Ovary (tissue), 9 donors: ENCODE results near the gene KRTAP5-1. TPM values are rescaled to one million over a fixed set of nuclear protein-coding genes. Genes with fewer than 3 reads are reported as not detected.

Source experiments
- DNase-seq, 5 donors: peaks; one replicate each; pipeline ENCODE4 v3.0.0-alpha.2; 2019 to 2020
- H3K27ac ChIP-seq, 2 donors: fragments of 200-600 bp; one replicate each; pipeline versions ENCODE4 v1.5.1 to v1.8.0; 2019 to 2022
- H3K27me3 ChIP-seq: fragments of 200-600 bp; one replicate; pipeline ENCODE4 v1.8.0; 2022
- H3K36me3 ChIP-seq: fragments of 200-600 bp; sonication (generic); one replicate; pipeline ENCODE4 v1.5.1; 2019
- H3K4me1 ChIP-seq: one replicate; pipeline ENCODE4 v1.8.1; 2013; ENCODE audit warnings: mild to moderate bottlenecking, moderate library complexity; ENCODE audit not compliant: insufficient read depth
- H3K4me3 ChIP-seq: fragments of 200-600 bp; sonication (generic); one replicate; pipeline ENCODE4 v1.5.1; 2017
- H3K9me3 ChIP-seq, 2 donors: fragments of 200-600 bp in 1 of 2; sonication (generic) in 1 of 2; one replicate each; pipeline versions ENCODE4 v1.5.1 to v1.8.1; 2013 to 2019; ENCODE audit warnings: mild to moderate bottlenecking in 1 of 2, moderate library complexity in 1 of 2
- CTCF ChIP-seq, 3 donors: fragments of 450-650 bp in 2 of 3; fragments of 200-600 bp in 1 of 3; IDR thresholded peaks; one replicate each; pipeline versions ENCODE4 v1.5.1 to v1.8.0; 2016 to 2022; ENCODE audit warnings: antibody characterized with exemption in 3 of 3, mild to moderate bottlenecking in 1 of 3
- EP300 ChIP-seq: sonication (generic); formaldehyde crosslinking; IDR thresholded peaks from one replicate; pipeline ENCODE4 v1.6.1; 2017; ENCODE audit warnings: antibody characterized with exemption
- POLR2A ChIP-seq: fragments of 450-650 bp; IDR thresholded peaks from one replicate; pipeline ENCODE4 v1.6.1; 2017; ENCODE audit warnings: antibody characterized with exemption, mild to moderate bottlenecking, moderate library complexity
- WGBS, 3 donors: extraction: QIAGEN DNeasy Blood & Tissue Kit in 1 of 3; methylation state at CpG; one replicate each; pipeline versions ENCODE4 v1.1.5 to v1.1.7; 2013 to 2017; 5-methylcytosine and 5-hydroxymethylcytosine counted together
- intact Hi-C, 4 donors: fragments of 100-400 bp; cut with DNase I; formaldehyde crosslinking; loops; one replicate each; pipeline versions ENCODE4 v1.11.0 to v1.15.1; 2022 to 2023
- polyA plus RNA-seq, 2 donors: library from polyadenylated mRNA; stranded (reverse); fragments of 200-250 nt in 1 of 2; fragments of 350-450 nt in 1 of 2; fragmentation: Illumina TruSeq in 1 of 2; extraction: RNeasy Lipid Tissue Mini Kit (QIAGEN cat#74804) in 1 of 2; gene quantifications; one replicate each; pipeline ENCODE4 v1.2.3, GENCODE V29; 2013 to 2014
- total RNA-seq, 7 donors: library from RNA; depleted of rRNA in 2 of 7; stranded (reverse); fragments of >200 nt in 2 of 7; fragmentation: NEBNext Ultra II Directional in 3 of 7; extraction: Animal tissue kit (Norgen Biotek cat#: 25700) in 3 of 7; gene quantifications; one replicate each; pipeline versions ENCODE4 v1.1.0 to v1.2.4, GENCODE V29; 2016 to 2023
- donor health status: DM: no; HTN: no; CAD: no; lungs with moderate emphysema.
- donor health status: DM: no; HTN: no; CAD: no.
- donor health status: Bipolar disorder and iron deficiency.
- donor health status: DM: yes; HTN: yes; CAD: no.
- donor health status: DM: no; HTN: no; CAD: no.
- donor health status: DM: yes; HTN: yes; CAD: no.

KRTAP5-1 gene
- total and polyA plus RNA-seq, 9 donors = not detected

GRCh38 chr11:1563697-1564534 lies 21.2 kb downstream of the KRTAP5-1 start:
- Histone ChIP-seq H3K4me1 (peaks cover under 1% of the 10 kb centered on the region), H3K27me3 (no peaks in the 10 kb centered on the region), H3K9me3 (no peaks in the 10 kb centered on the region), H3K27ac (no peak overlapping the region), H3K36me3 (no peaks in the 10 kb centered on the region), H3K4me3 (no peak overlapping the region)
- no peak for DNase-seq
- TF ChIP-seq POLR2A (no peak), CTCF (IDR thresholded peaks at IDR 0.05) (no peak), EP300 (no peak)
- WGBS, 3 donors = 72 to 80% (median 73%) methylated on average over 24 to 29 of the region's 29 CpGs
- intact Hi-C loops = no loop called here

- WGBS, 3 donors = 66 to 79% (median 71%) methylated on average over 12 of the region's 12 CpGs
Measured at GRCh38 chr11:1563149-1563638, 21.9 kb downstream of the KRTAP5-1 start.

GRCh38 chr11:1562469-1563148 lies 22.5 kb downstream of the KRTAP5-1 start:
- 91 to 95% (median 91%) methylated on average over 12 to 14 of the region's 14 CpGs for WGBS, 3 donors
- Histone ChIP-seq H3K27me3 (no peaks in the 10 kb centered on the region), H3K4me1 (peaks cover 6% of the 10 kb centered on the region), H3K27ac (no peak overlapping the region), H3K4me3 (no peak overlapping the region), H3K36me3 (no peaks in the 10 kb centered on the region), H3K9me3 (no peaks in the 10 kb centered on the region)
- TF ChIP-seq CTCF (IDR thresholded peaks at IDR 0.05) = no peak
- no peak for TF ChIP-seq POLR2A
- TF ChIP-seq EP300 = no peak
- no peak for DNase-seq
- intact Hi-C loops = no loop called here

More at GRCh38 chr11:1563149-1563638, 21.9 kb downstream of the KRTAP5-1 start:
- Histone ChIP-seq H3K4me3 (no peak overlapping the region), H3K27ac (no peak overlapping the region), H3K36me3 (no peaks in the 10 kb centered on the region), H3K4me1 (peaks cover 4% of the 10 kb centered on the region), H3K9me3 (no peaks in the 10 kb centered on the region), H3K27me3 (no peaks in the 10 kb centered on the region)
- no peak for TF ChIP-seq EP300
- TF ChIP-seq CTCF (IDR thresholded peaks at IDR 0.05) = no peak
- no peak for TF ChIP-seq POLR2A
- intact Hi-C loops = no loop called here
- no peak for DNase-seq

- Histone ChIP-seq H3K27ac (no peak overlapping the region), H3K4me1 (peaks cover 6% of the 10 kb centered on the region), H3K4me3 (no peak overlapping the region), H3K27me3 (no peaks in the 10 kb centered on the region), H3K9me3 (no peaks in the 10 kb centered on the region), H3K36me3 (no peaks in the 10 kb centered on the region)
- WGBS, 3 donors = 71 to 88% (median 75%) methylated on average over 5 of the region's 5 CpGs
- no peak for DNase-seq
- intact Hi-C loops = no loop called here
- TF ChIP-seq EP300 (no peak), CTCF (IDR thresholded peaks at IDR 0.05) (no peak), POLR2A (no peak)
Measured at GRCh38 chr11:1561955-1562354, 23.1 kb downstream of the KRTAP5-1 start.
